ENCODE results near the gene HACE1.

GRCh38 chr6:104729433-104729832 lies 130.3 kb downstream of the HACE1 start:
- TF ChIP-seq POLR2A (IDR thresholded peaks at IDR 0.05) = no peak
- TF ChIP-seq CTCF (IDR thresholded peaks at IDR 0.05) = no peak

Data from body of pancreas (tissue), 4 donors.